PC-3 (cell line): ENCODE data around the gene PDK4. TPM values are rescaled to one million over a fixed set of nuclear protein-coding genes. Genes with fewer than 3 reads are reported as not detected.

ENCODE experiments used
- ATAC-seq: fragments of 200-7000 bp; cut with Tn5 transposase; 2 replicates; pipeline ENCODE4 v1.9.1; 2020; ENCODE audit warnings: mild to moderate bottlenecking, moderate library complexity
- Bru-seq: library from RNA; stranded (reverse); fragments of 400-500 nt; gene quantifications from one replicate; lab custom pipeline; 2021; lab: Mats Ljungman, UMichigan
- BruChase-seq, 2 experiments: library from RNA; stranded (reverse); fragments of 400-500 nt; gene quantifications; one replicate each; lab custom pipeline; 2021; lab: Mats Ljungman, UMichigan
- BruUV-seq: library from RNA; stranded (reverse); fragments of 400-500 nt; replicated peaks from 2 replicates; lab custom pipeline; 2021; lab: Mats Ljungman, UMichigan
- CTCF ChIA-PET: fragments of 300-600 bp; sonication (Branson Sonifier 250); formaldehyde crosslinking; loops from one replicate; lab custom pipeline; 2022; ENCODE audit warnings: antibody characterized with exemption; lab: Charles Lee
- POLR2A ChIA-PET: fragments of 300-600 bp; sonication (Branson Sonifier 250); formaldehyde crosslinking; loops from one replicate; lab custom pipeline; 2022; ENCODE audit warnings: antibody characterized with exemption; ENCODE audit not compliant: unreplicated experiment; lab: Charles Lee
- DNase-seq: peaks from one replicate; pipeline ENCODE4 v3.0.0-alpha.2; 2015
- H2AFZ ChIP-seq: fragments of 300-600 bp; sonication (generic); 2 replicates; pipeline ENCODE4 v1.6.0; 2016; ENCODE audit warnings: antibody characterized with exemption, low read length
- H3F3A ChIP-seq: fragments of 300-600 bp; sonication (generic); one replicate; pipeline ENCODE4 v1.6.0; 2017; ENCODE audit warnings: antibody characterized with exemption, low read length, control low read depth, mild to moderate bottlenecking; ENCODE audit not compliant: unreplicated experiment
- H3K27ac ChIP-seq: fragments of 300-600 bp; sonication (generic); 2 replicates; pipeline ENCODE4 v1.5.1; 2016; ENCODE audit warnings: mild to moderate bottlenecking, low read length
- H3K27me3 ChIP-seq: fragments of 300-600 bp; sonication (generic); 2 replicates; pipeline ENCODE4 v1.6.1; 2016; ENCODE audit warnings: low read length, mixed read lengths
- H3K36me3 ChIP-seq: fragments of 300-600 bp; sonication (generic); 2 replicates; pipeline ENCODE4 v1.6.1; 2016; ENCODE audit warnings: low read depth, mixed run types, low read length, mixed read lengths
- H3K4me1 ChIP-seq: fragments of 300-600 bp; sonication (generic); 2 replicates; pipeline ENCODE4 v1.5.1; 2016; ENCODE audit warnings: low read length; ENCODE audit not compliant: insufficient read depth
- H3K4me2 ChIP-seq: fragments of 300-600 bp; sonication (generic); 2 replicates; pipeline ENCODE4 v1.6.0; 2016; ENCODE audit warnings: low read length
- H3K4me3 ChIP-seq: fragments of 300-600 bp; sonication (generic); 2 replicates; pipeline ENCODE4 v1.5.1; 2016; ENCODE audit warnings: mild to moderate bottlenecking, low read length, mixed read lengths
- H3K79me2 ChIP-seq: fragments of 300-600 bp; sonication (generic); 2 replicates; pipeline ENCODE4 v1.6.1; 2017; ENCODE audit warnings: low read length, mixed read lengths
- H3K9ac ChIP-seq: fragments of 300-600 bp; sonication (generic); 2 replicates; pipeline ENCODE4 v1.6.0; 2016; ENCODE audit warnings: mild to moderate bottlenecking, low read length
- H3K9me2 ChIP-seq: fragments of 300-600 bp; sonication (generic); replicated peaks from 2 replicates; pipeline ENCODE4 v1.6.1; 2016; ENCODE audit warnings: mixed run types, low read length, mixed read lengths
- H3K9me3 ChIP-seq: fragments of 300-600 bp; sonication (generic); 2 replicates; pipeline ENCODE4 v1.6.1; 2016; ENCODE audit warnings: low read length, mixed read lengths
- H4K20me1 ChIP-seq: fragments of 300-600 bp; sonication (generic); 2 replicates; pipeline ENCODE4 v1.6.1; 2016; ENCODE audit warnings: low read length, mixed read lengths
- CTCF ChIP-seq: fragments of 300-600 bp; sonication (generic); conservative IDR thresholded peaks from 2 replicates; pipeline ENCODE4 v1.5.1; 2017; ENCODE audit warnings: antibody characterized with exemption, low read depth, mild to moderate bottlenecking, low read length
- EZH2 ChIP-seq: fragments of 300-600 bp; sonication (generic); IDR thresholded peaks from one replicate; pipeline ENCODE4 v1.6.1; 2017; ENCODE audit warnings: antibody characterized with exemption, mild to moderate bottlenecking, low read length; ENCODE audit not compliant: unreplicated experiment
- EZH2phosphoT487 ChIP-seq: fragments of 300-600 bp; sonication (generic); IDR thresholded peaks from 2 replicates; pipeline ENCODE4 v1.6.1; 2018; ENCODE audit warnings: mild to moderate bottlenecking, antibody characterized with exemption, low read length, borderline replicate concordance
- intact Hi-C: fragments of 100-400 bp; cut with micrococcal nuclease; formaldehyde crosslinking; loops from 2 replicates; pipeline ENCODE4 v1.9.0; 2023
- long read RNA-seq: library from polyadenylated mRNA; unstranded; transcript quantifications from one replicate; pipeline ENCODE4 v2.0.0, GENCODE V29; 2021; ENCODE audit not compliant: unreplicated experiment
- total RNA-seq: library from RNA; depleted of rRNA; stranded (reverse); fragments of >200 nt; gene quantifications from 2 replicates; pipeline ENCODE4 v1.2.3, GENCODE V29; 2014; rRNA removed

PDK4 gene
- total RNA-seq (0.63 and 3.2 TPM in 2 replicates), Bru-seq, nascent RNA (percentile 50 among the genes with signal in this experiment), BruChase-seq, experiment 1, labeled RNA remaining after a 6-hour chase (percentile 52 among the genes with signal in this experiment), BruChase-seq, experiment 2, labeled RNA remaining after a 2-hour chase (percentile 65 among the genes with signal in this experiment)
- long read RNA-seq, transcript PDK4-201 (11 exons, 3,576 nt): major isoform, 17 of 19 reads
- long read RNA-seq, partial matches to known transcripts: 0 of 19 reads
- long read RNA-seq, other reads (novel, unspliced or antisense): 2 of 19 reads

- H4K20me1 ChIP-seq: no peaks in the 10 kb centered on the region
- intact Hi-C loops: loop anchor here (1.0 to 2.0 kb wide), 3 partner anchors 12 to 89 kb away; no protein-coding TSS in a partner anchor
- CTCF ChIA-PET: interaction anchor here (0.9 kb wide), 1 partner anchor 88 kb away, joined by 3 read pairs; no protein-coding TSS in a partner anchor
- POLR2A ChIA-PET: no interaction called here
- H3K4me2 ChIP-seq: peak within 1 kb of the TSS; percentile 92
- peak within 1 kb of the TSS; percentile 34 for H3K9ac ChIP-seq
- H3K4me1 ChIP-seq: peaks cover 8% of the 10 kb centered on the region; the same call in 1 of the 2 replicates
- H3K4me3 ChIP-seq: peak within 1 kb of the TSS; percentile 80
- BruUV-seq: TSS peak; percentile 90
- no peak within 1 kb of the TSS for H3K27ac ChIP-seq
- no peaks in the 10 kb centered on the region for H3F3A ChIP-seq
- peak within 1 kb of the TSS; percentile 96 for H2AFZ ChIP-seq
- no peak for TF ChIP-seq EZH2
- no peak for TF ChIP-seq CTCF
- TF ChIP-seq EZH2phosphoT487: no peak
- peak; percentile 73 for DNase-seq
- H3K9me3 ChIP-seq: no peaks in the 10 kb centered on the region
- peak; percentile 94 for ATAC-seq
- no peaks in the 10 kb centered on the region for H3K79me2 ChIP-seq
- no peaks in the 10 kb centered on the region for H3K9me2 ChIP-seq
- H3K27me3 ChIP-seq: no peaks in the 10 kb centered on the region
- H3K36me3 ChIP-seq: no peaks in the 10 kb centered on the region
Measured at GRCh38 chr7:95596198-95597063, at the start of gene PDK4. Gene PDK4 (minus strand): TSS chr7:95596516. CDS start chr7:95596293, 223 bp downstream.

GRCh38 chr7:95642173-95642572 is 45.9 kb upstream of the PDK4 start:
- ATAC-seq (no peak), DNase-seq (peak; percentile 10)
- Histone ChIP-seq H3K9me3 (no peaks in the 10 kb centered on the region), H3K4me2 (no peak overlapping the region), H3K4me3 (no peak overlapping the region), H3K9me2 (no peaks in the 10 kb centered on the region), H3F3A (no peaks in the 10 kb centered on the region), H3K79me2 (no peaks in the 10 kb centered on the region), H3K9ac (no peak overlapping the region), H4K20me1 (no peaks in the 10 kb centered on the region), H3K36me3 (no peaks in the 10 kb centered on the region), H3K27me3 (peaks cover 7% of the 10 kb centered on the region), H2AFZ (no peak overlapping the region), H3K4me1 (no peaks in the 10 kb centered on the region), H3K27ac (no peak overlapping the region)
- no TSS peak for BruUV-seq
- POLR2A ChIA-PET: interaction anchor here (0.6 kb wide), 1 partner anchor 474 kb away, joined by 3 read pairs; no protein-coding TSS in a partner anchor
- no peak for TF ChIP-seq CTCF
- no peak for TF ChIP-seq EZH2
- no peak for TF ChIP-seq EZH2phosphoT487
- intact Hi-C loops: no loop called here
- CTCF ChIA-PET: no interaction called here
